Measurements from ENCODE around the gene SLC25A10. TPM values are rescaled to one million over a fixed set of nuclear protein-coding genes. Genes with fewer than 3 reads are reported as not detected.

SLC25A10 gene
- total and polyA plus RNA-seq, 10 of the 15 experiments (the other 5 are each of a cell fraction or from before 2014, with no cell fraction given) = 0.11 to 72.7 (median 22.3) TPM

DNA sequence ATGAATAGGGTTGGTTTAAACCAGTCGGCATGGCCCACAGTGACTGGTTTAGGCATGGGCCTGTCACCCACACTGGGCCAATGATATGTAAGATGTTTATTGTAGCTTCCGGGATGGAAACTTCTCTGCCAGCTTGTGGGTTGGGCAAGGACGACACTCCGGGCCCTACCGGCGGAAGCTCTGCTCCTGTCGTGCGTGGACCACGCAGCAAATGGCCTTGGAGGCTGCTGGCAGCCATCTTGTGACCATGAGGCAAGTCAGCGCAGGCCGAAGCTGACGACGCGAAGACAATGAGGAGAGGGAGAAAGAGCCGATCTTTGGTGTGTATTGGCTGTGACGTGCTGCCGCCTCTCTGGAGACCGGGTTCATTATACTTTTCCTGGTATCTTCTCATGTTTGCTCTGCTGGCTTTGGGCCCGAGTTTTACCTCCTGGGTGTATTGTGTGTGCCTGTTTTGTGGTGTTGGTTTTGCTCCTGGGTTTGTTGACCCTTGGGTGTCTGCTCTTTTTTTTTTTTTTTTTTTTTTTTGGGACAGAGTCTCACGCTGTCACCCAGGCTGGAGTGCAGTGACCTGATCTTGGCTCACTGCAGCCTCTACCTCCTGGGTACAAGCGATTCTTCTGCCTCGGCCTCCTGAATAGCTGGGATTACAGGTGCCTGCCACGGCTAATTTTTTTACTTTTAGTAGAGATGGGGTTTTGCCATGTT, 15.4 kb downstream of the SLC25A10 start:
- no peaks in the 10 kb centered on the region for H3K27me3 ChIP-seq (replicated peaks in 1 of 2; ENCODE audit: control insufficient read depth in 2 of 2, insufficient read depth in 2 of 2, low read length in 1 of 2)
- no peak for ATAC-seq
- no peak overlapping the region for H3K4me2 ChIP-seq (ENCODE audit: control insufficient read depth, insufficient read depth)
- H3K4me1 ChIP-seq (ENCODE audit: control insufficient read depth, insufficient read depth, low read length) = no peaks in the 10 kb centered on the region; the same call in 1 of the 2 replicates
- WGBS (ENCODE audit: insufficient coverage, insufficient replicate concordance, low lambda C conversion rate, missing lambda C conversion rate) = 86% methylated on average over 22 of the region's 23 CpGs
- no peak overlapping the region for H3K27ac ChIP-seq (ENCODE audit: control insufficient read depth, insufficient read depth)
- H3K79me2 ChIP-seq (ENCODE audit: control insufficient read depth, insufficient read depth, low read length) = no peaks in the 10 kb centered on the region
- H2AFZ ChIP-seq (ENCODE audit: control insufficient read depth, low read depth, low read length) = no peak overlapping the region
- intact Hi-C loops (cut with micrococcal nuclease; ENCODE audit: unreplicated experiment) (no loop called here), in situ Hi-C loops (cut with MboI) (no loop called here)
- no peak for DNase-seq (ENCODE audit: low read depth, low spot score)
- no peak overlapping the region for H3K9ac ChIP-seq (ENCODE audit: control insufficient read depth, insufficient read depth, low read length)
- H4K20me1 ChIP-seq (ENCODE audit: control insufficient read depth, insufficient read depth) = no peaks in the 10 kb centered on the region
- ChIA-PET CTCF (interaction anchor here (0.8 kb wide), 1 partner anchor 8 kb away, joined by 3 read pairs; no protein-coding TSS in a partner anchor), RAD21 (ENCODE audit: unreplicated experiment) (no interaction called here), POLR2A (interaction anchor here (0.6 kb wide), 2 partner anchors 16 to 167 kb away, joined by 3 to 7 read pairs; no protein-coding TSS in a partner anchor), SMC1A (ENCODE audit: uncharacterized antibody, unreplicated experiment) (interaction anchor here (0.5 kb wide), 1 partner anchor 232 kb away, joined by 4 read pairs; no protein-coding TSS in a partner anchor)
- FAIRE-seq = no peak
- H3K9me3 ChIP-seq (replicated peaks; ENCODE audit: control insufficient read depth, insufficient read depth, low read length) = no peaks in the 10 kb centered on the region
- TF ChIP-seq ZBTB40 (IDR thresholded peaks at IDR 0.05; ENCODE audit: borderline replicate concordance) = no peak
- TF ChIP-seq CREM (IDR thresholded peaks at IDR 0.05; ENCODE audit: low read depth) = no peak
- TF ChIP-seq IKZF1 (conservative IDR thresholded peaks at IDR 0.05) = no peak
- no peak for TF ChIP-seq ASH2L (IDR thresholded peaks at IDR 0.05; ENCODE audit: borderline replicate concordance, low read depth)
- no peak for TF ChIP-seq POLR2A (IDR thresholded peaks at IDR 0.05; ENCODE audit: low read depth, low read length)
- TF ChIP-seq, protein P1, sequence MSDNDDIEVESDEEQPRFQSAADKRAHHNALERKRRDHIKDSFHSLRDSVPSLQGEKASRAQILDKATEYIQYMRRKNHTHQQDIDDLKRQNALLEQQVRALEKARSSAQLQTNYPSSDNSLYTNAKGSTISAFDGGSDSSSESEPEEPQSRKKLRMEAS (IDR thresholded peaks at IDR 0.05; ENCODE audit: low read depth, low read length) = no peak
- no peak for TF ChIP-seq CEBPB (IDR thresholded peaks at IDR 0.05; ENCODE audit: borderline replicate concordance in 1 of 2, low read depth in 2 of 2, low read length in 2 of 2)
- TF ChIP-seq TCF3 (IDR thresholded peaks at IDR 0.05; ENCODE audit: borderline replicate concordance, insufficient read depth, low read depth, low read length) = no peak
- no peak for TF ChIP-seq GATAD2B (conservative IDR thresholded peaks at IDR 0.05; ENCODE audit: low read depth)
- no peak for TF ChIP-seq BMI1 (IDR thresholded peaks at IDR 0.05; ENCODE audit: borderline replicate concordance)
- no peaks in the 10 kb centered on the region for H3K36me3 ChIP-seq (ENCODE audit: control insufficient read depth in 2 of 2, insufficient read depth in 2 of 2, low read length in 1 of 2)
- no TSS peak for BruUV-seq (replicated peaks)
- H3K4me3 ChIP-seq = no peak overlapping the region

Data from GM12878 (cell line).